Effector memory CD8-positive, alpha-beta T cell (primary cell): ENCODE measurements around the gene PPP2R2D.
"Not testable (repeated sequence)": the region's sequence is repeated elsewhere in the genome, so short reads cannot be mapped to it uniquely, and the experiment has no call there.

Experiments
- ATAC-seq: fragments of 150-1000 bp; cut with Tn5 transposase; replicated peaks from 2 replicates; pipeline ENCODE4 v1.10.0; 2021; ENCODE audit warnings: mild to moderate bottlenecking, moderate library complexity
- DNase-seq, 3 experiments: peaks; one replicate each; pipeline ENCODE4 v3.0.0; 2021
- H3K27ac Mint-ChIP-seq, 2 donors: one replicate each; pipeline ENCODE4 v1.8.0; 2022; ENCODE audit warnings: mild to moderate bottlenecking in 2 of 2, mixed read lengths in 2 of 2, moderate library complexity in 2 of 2
- H3K27me3 Mint-ChIP-seq, 2 donors: one replicate each; pipeline ENCODE4 v1.8.0; 2022; ENCODE audit warnings: mixed read lengths in 2 of 2
- H3K36me3 Mint-ChIP-seq: one replicate; pipeline ENCODE4 v1.8.0; 2022; ENCODE audit warnings: mild to moderate bottlenecking, moderate library complexity, mixed read lengths; ENCODE audit not compliant: insufficient read depth
- H3K4me1 Mint-ChIP-seq, 2 donors: one replicate each; pipeline ENCODE4 v1.8.0; 2022; ENCODE audit warnings: low read depth in 2 of 2, mixed read lengths in 2 of 2
- H3K4me3 Mint-ChIP-seq, 2 donors: one replicate each; pipeline ENCODE4 v1.8.0; 2022; ENCODE audit warnings: mild to moderate bottlenecking in 2 of 2, mixed read lengths in 2 of 2, moderate library complexity in 2 of 2
- H3K9me3 Mint-ChIP-seq, 2 donors: one replicate each; pipeline ENCODE4 v1.8.0; 2022; ENCODE audit warnings: mixed read lengths in 2 of 2

Gene PPP2R2D

DNA sequence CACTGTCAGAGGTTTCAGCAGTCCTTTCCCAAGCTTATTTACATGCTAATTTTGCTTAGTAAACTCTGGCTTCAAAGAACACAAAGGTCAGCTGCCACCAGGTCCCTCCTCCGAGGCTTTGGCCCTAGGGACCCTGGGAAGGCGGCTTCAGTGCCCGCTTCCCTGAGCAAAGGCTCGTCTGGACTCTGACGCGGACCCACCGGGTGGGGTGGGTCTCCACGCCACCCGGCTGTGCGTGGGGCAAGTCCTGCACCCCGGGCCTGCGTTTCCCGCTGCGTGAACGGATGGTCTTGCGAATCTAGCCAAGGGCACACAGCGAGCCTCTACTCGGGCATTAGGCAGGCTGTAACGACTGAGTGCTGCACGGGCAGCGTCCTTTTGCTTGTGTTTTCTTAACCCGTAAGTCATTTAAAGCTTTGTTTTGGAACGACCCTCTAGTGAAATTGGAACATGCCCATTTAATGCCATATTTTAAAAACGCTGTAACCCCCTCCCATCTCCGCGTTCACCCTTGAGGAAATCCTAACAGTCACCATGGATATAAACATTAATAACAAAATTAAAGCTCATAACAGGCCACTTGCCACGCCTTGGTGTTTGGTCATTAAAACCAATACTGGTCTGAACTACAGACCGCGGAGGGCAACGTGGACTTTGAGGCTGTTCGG lies 80.1 kb downstream of the PPP2R2D start:
- H3K27me3 Mint-ChIP-seq: no peaks in the 10 kb centered on the region
- ATAC-seq (no peak), DNase-seq (no peak)
- H3K9me3 Mint-ChIP-seq: no peaks in the 10 kb centered on the region
- H3K36me3 Mint-ChIP-seq: peaks cover 3% of the 10 kb centered on the region
- peak overlapping the region; percentile 82 for H3K4me3 Mint-ChIP-seq
- H3K27ac Mint-ChIP-seq: peak overlapping the region in 1 of 2 donors; percentile 41
- H3K4me1 Mint-ChIP-seq: peaks cover 29 to 35% of the 10 kb centered on the region in 2 donors

DNA sequence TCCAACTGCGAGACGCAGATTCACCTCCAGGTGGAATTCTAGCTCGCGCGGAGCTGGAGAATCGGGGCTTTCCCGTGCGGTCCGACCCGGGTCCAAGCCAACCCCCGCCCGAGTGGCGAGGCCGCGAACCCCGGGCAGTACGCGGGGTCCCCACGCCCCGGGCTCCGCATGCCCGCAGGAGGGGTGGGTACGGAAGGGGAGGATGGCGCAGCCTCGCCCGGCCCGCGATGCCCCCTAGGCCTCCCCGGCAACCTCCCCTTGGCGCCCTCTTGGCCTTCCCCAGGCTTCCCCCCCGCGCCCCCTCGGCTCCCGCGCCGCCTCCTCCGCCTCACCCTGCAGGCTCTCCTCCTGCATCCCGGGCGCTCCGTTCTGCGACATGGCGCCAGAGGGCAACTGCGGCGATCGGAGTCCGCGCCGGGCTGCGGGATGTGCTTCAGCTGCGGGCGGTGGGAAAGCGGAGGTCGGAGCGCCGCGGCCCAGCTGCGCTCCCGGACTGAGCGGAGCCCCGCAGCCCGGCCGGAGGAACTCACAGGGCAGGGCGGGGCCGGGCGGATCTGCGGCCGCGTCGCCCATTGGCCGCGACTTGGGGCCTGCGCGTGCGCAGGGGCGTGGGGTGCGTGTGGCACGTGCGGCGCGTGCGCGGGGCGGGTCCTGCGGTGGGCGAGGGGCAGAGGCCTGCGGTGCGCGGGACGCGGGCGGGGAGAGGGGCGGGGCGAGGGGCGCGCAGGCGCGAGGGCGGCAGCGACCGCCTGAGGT lies 80.8 kb downstream of the PPP2R2D start, which contains the start of gene BNIP3:
TSS of gene BNIP3 (minus strand) at position 495 of the 756 bp plus-strand sequence. CDS start at position 378, 117 bp downstream.
- H3K27ac Mint-ChIP-seq: peak within 1 kb of the TSS; percentile 41 to 51
- DNase-seq (peak; percentile 87 to 94 (median 93)), ATAC-seq (peak; percentile 86)
- H3K4me1 Mint-ChIP-seq: peaks cover 22 to 28% of the 10 kb centered on the region in 2 donors
- peaks cover 3% of the 10 kb centered on the region for H3K36me3 Mint-ChIP-seq
- H3K27me3 Mint-ChIP-seq: no peaks in the 10 kb centered on the region
- peak within 1 kb of the TSS; percentile 82 for H3K4me3 Mint-ChIP-seq
- no peaks in the 10 kb centered on the region for H3K9me3 Mint-ChIP-seq

DNA sequence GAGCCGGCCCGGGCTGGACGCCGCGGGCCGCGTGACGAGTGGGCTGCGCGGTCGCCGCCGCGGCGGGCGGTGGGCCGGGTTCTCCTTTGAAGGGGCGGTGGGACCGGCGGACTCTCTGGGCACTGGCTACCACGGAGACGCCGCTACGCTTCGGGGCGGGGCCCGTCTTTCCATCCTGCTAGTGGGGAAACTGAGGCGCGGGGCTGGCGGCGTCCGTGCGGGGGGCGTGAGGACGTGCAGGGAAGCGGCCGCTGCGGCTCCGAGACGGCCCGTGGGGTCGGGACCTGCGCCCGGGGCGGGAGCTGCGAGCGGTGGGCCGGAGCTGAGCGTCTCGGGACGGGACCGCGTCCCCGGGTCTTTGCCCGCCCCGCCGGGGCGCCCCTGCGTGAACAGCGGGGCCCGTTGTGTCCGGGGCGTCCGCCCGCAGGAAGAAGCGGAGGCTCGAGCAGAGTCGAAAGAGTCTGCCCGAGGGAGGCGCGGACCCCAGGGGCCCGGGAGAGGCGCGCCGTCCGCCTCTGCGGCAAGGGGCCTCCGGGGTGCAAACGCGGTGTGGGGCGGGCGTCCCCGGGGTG lies 81.5 kb downstream of the PPP2R2D start:
- H3K27me3 Mint-ChIP-seq: no peaks in the 10 kb centered on the region

DNA sequence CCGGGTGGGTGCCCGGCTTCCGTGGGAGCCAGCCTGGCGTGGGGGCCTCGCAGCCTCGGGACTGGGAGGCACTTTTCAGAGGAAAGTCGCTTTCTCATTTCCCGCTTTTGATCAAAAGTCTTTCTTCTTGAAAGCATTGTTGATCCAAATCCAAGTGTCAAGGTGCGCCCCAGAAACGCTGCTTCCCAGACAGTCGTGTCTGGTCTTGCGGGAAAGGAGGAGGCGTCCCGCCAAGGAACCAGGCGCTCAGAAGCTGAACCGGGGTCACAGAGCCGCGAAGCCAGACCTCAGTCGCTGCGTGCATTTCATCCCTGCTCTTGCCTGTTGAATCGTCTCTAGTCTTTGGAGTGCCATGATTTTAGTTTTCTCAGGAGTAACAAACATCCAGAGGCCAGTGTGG lies 82.0 kb downstream of the PPP2R2D start:
- peaks cover 3% of the 10 kb centered on the region for H3K36me3 Mint-ChIP-seq
- H3K27me3 Mint-ChIP-seq: no peaks in the 10 kb centered on the region
- H3K4me3 Mint-ChIP-seq: peak overlapping the region; percentile 67 to 68
- ATAC-seq (no peak), DNase-seq (no peak)
- no peaks in the 10 kb centered on the region for H3K9me3 Mint-ChIP-seq
- H3K4me1 Mint-ChIP-seq: peaks cover 20 to 24% of the 10 kb centered on the region in 2 donors
- H3K27ac Mint-ChIP-seq: peak overlapping the region in 1 of 2 donors; percentile 8

More for the DNA sequence above, 81.5 kb downstream of the PPP2R2D start:
- peaks cover 3% of the 10 kb centered on the region for H3K36me3 Mint-ChIP-seq
- peak; percentile 12 for ATAC-seq
- peak overlapping the region; percentile 82 for H3K4me3 Mint-ChIP-seq
- DNase-seq: peak in 1 of 3 experiments; percentile 15
- H3K27ac Mint-ChIP-seq: peak overlapping the region in 1 of 2 donors; percentile 51
- H3K9me3 Mint-ChIP-seq: no peaks in the 10 kb centered on the region
- peaks cover 20 to 24% of the 10 kb centered on the region in 2 donors for H3K4me1 Mint-ChIP-seq

DNA sequence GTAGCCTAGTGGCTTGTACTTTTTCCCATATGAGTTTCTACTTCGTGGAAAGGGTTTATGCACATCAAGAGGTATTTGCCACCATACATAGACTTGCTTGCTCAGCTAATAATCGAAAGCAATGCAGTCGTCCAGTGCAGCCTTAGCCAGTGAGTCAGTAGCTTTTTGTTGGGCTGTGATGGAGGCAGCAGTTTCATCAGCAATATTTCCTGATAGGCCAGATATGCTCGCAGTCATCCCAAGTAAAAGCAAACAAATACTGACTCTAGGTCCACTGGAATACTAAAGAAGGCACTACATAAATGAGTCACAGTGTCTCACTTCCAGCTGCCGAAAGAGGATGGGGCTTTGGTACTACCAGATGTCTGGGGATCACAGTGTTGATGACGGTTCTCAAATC lies 83.0 kb downstream of the PPP2R2D start:
- peak overlapping the region in 1 of 2 donors; percentile 68 for H3K4me3 Mint-ChIP-seq
- no peaks in the 10 kb centered on the region for H3K9me3 Mint-ChIP-seq
- ATAC-seq (no peak), DNase-seq (no peak)
- H3K27ac Mint-ChIP-seq: no peak overlapping the region
- peaks cover 3% of the 10 kb centered on the region for H3K36me3 Mint-ChIP-seq
- peaks cover 16 to 18% of the 10 kb centered on the region in 2 donors for H3K4me1 Mint-ChIP-seq
- H3K27me3 Mint-ChIP-seq: no peaks in the 10 kb centered on the region

DNA sequence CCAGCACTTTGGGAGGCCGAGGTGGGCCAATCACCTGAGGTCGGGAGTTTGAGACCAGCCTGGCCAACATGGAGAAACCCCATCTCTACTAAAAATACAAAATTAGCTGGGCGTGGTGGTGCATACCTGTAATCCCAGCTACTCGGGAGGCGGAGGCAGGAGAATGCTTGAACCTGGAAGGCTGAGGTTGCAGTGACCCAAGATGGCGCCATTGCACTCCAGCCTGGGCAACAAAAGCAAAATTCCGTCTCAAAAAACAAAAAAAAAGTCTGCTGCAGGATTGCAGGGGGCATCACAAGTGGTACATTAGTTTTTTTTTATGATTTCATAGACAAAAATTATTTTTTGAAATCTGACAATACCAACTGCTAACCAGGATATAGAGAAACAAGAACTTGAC lies 86.0 kb downstream of the PPP2R2D start:
- H3K27me3 Mint-ChIP-seq, H3K36me3 Mint-ChIP-seq, H3K4me3 Mint-ChIP-seq, ATAC-seq, H3K27ac Mint-ChIP-seq, DNase-seq, H3K9me3 Mint-ChIP-seq, H3K4me1 Mint-ChIP-seq: not testable (repeated sequence)

DNA sequence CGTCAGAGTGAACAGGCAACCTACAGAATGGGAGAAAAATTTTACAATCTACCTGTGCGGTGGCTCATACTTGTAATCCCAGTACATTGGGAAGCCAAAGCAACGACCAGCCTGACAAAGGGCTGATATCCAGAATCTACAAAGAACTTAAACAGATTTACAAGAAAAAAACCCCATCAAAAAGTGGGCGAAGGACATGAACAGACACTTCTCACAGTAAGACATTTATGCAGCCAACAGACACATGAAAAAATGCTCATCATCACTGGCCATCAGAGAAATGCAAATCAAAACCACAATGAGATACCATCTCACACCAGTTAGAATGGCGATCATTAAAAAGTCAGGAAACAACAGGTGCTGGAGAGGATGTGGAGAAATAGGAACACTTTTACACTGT lies 86.5 kb downstream of the PPP2R2D start:
- ATAC-seq, H3K27me3 Mint-ChIP-seq, H3K9me3 Mint-ChIP-seq, H3K4me3 Mint-ChIP-seq, H3K4me1 Mint-ChIP-seq, DNase-seq, H3K36me3 Mint-ChIP-seq, H3K27ac Mint-ChIP-seq: not testable (repeated sequence)

DNA sequence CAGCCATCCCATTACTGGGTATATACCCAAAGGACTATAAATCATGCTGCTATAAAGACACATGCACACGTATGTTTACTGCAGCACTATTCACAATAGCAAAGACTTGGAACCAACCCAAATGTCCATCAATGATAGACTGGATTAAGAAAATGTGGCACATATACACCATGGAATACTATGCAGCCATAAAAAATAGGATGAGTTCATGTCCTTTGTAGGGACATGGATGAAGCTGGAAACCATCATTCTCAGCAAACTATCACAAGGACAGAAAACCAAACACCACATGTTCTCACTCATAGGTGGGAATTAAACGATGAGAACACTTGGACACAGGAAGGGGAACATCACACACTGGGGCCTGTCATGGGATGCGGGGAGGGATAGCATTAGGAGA lies 87.0 kb downstream of the PPP2R2D start:
- not testable (repeated sequence) for ATAC-seq, H3K27ac Mint-ChIP-seq, H3K9me3 Mint-ChIP-seq, DNase-seq, H3K4me1 Mint-ChIP-seq, H3K36me3 Mint-ChIP-seq, H3K27me3 Mint-ChIP-seq, H3K4me3 Mint-ChIP-seq

DNA sequence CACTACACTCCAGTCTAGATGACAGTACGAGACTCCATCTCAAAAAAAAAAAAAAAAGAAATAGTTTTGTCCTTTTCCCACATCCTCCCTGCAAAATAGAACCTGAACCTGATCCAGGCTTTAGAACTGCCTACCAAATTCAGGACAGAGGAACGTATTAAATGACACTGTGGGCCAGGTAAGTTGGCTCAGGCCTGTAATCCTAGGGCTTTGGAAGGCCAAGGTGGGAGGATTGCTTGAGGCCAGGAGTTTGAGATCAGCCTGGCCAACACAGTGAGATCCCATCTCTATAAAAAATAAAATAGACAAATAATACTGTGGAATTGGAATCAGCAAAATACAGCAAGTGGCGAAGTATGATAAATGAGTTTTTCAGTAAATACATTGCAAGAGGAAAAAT lies 90.9 kb downstream of the PPP2R2D start:
- H3K27ac Mint-ChIP-seq: no peak overlapping the region
- no peak for ATAC-seq
- H3K27me3 Mint-ChIP-seq: peaks cover 0 to 4% of the 10 kb centered on the region in 2 donors
- peaks cover 3% of the 10 kb centered on the region for H3K36me3 Mint-ChIP-seq
- no peak for DNase-seq
- H3K9me3 Mint-ChIP-seq: no peaks in the 10 kb centered on the region
- no peak overlapping the region for H3K4me3 Mint-ChIP-seq
- H3K4me1 Mint-ChIP-seq: no peaks in the 10 kb centered on the region

DNA sequence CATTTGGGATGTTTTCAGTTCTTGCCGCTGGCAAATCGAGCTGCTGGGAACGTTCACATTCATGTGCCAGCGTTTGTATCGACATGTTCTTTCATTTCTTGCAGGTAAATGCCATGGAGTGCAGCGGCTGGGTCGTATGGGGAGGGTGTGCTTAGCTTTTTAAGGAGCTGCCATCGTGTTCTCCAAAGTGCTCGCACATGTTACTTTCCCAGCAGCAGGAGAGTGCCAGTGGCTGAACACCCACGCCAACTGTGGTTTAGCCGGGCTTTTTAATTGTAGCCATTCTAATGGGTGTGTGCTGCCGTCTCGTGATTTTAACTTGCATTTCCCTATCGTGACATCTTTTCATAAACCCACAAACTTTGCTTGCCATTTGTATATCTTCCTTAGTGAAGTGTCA lies 92.5 kb downstream of the PPP2R2D start:
- ATAC-seq: no peak
- peaks cover 0 to 8% of the 10 kb centered on the region in 2 donors for H3K27me3 Mint-ChIP-seq
- H3K9me3 Mint-ChIP-seq: no peaks in the 10 kb centered on the region

DNA sequence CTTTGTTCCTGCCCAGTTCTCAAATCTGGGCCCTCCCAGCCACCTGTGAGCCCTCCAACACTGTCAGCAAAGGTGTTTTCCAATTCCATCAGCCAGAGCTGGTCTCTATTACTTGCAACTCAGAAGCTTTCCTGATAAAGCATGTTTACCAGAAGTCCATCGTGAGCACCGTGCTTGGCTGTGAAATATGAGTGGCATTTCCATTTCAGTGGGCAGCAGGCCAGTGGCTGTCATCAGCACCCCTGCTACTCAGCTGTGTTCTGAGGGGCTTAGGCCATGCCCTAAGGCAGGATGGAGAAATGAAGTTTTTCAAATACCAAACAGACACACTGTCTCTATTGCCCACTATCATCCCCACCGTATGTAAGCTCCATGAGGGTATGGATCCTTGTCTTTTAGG lies 93.6 kb downstream of the PPP2R2D start:
- H3K9me3 Mint-ChIP-seq: no peaks in the 10 kb centered on the region
- no peak overlapping the region for H3K4me3 Mint-ChIP-seq
- no peaks in the 10 kb centered on the region for H3K4me1 Mint-ChIP-seq
- DNase-seq (no peak), ATAC-seq (no peak)
- no peak overlapping the region for H3K27ac Mint-ChIP-seq
- H3K27me3 Mint-ChIP-seq: peaks cover 0 to 8% of the 10 kb centered on the region in 2 donors
- H3K36me3 Mint-ChIP-seq: peaks cover 6% of the 10 kb centered on the region

More for the DNA sequence above, 92.5 kb downstream of the PPP2R2D start:
- Mint-ChIP-seq H3K4me1 (no peaks in the 10 kb centered on the region), H3K27ac (no peak overlapping the region), H3K36me3 (peaks cover 6% of the 10 kb centered on the region), H3K4me3 (no peak overlapping the region)
- DNase-seq: no peak

DNA sequence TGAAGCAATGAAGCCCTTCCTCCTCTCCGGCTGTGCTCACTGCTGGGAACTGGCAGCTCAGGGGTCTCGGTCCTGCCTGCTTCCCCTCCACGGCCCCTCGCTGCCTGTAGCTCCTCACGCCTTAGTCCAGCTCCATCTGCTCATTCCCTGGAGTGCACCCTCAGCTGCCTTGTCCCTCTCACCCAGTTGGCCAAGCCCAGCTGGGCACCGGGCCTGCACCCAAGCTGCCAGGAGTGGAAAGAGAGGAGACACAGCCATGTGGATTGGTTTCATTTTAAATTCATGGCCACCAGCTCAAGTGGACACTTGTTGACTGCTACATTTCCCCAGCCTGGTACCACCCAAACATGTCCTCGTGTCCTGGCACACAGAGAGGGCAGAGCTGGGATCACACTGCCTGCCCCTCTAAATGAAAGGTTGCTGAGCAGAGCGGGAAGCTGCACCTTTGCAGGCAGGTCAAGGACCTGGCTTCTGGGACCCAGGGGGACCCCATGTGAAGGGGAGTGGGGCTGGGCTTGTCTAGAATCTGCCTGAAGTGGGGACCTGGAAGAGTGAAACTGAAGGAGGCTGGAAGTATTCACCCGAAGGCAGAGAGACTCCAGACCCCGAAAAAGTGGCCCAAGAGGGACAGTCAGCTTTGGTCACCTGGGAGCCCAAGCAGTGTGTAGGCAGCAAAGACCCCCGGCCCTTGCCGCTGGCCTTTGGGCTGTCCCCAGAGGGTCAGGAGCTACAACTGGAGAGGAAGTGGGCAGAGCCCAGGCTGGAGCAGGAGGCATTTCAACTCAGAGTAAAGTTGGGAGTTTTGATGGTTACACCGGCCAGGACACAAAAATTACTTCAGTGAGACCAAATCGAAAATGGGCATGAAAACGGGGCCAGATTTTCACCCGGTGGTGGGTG lies 95.9 kb downstream of the PPP2R2D start:
- peaks cover 6% of the 10 kb centered on the region for H3K36me3 Mint-ChIP-seq
- H3K27ac Mint-ChIP-seq: peak overlapping the region in 1 of 2 donors; percentile 69
- peaks cover 0 to 15% of the 10 kb centered on the region in 2 donors for H3K27me3 Mint-ChIP-seq
- H3K4me3 Mint-ChIP-seq: no peak overlapping the region
- H3K4me1 Mint-ChIP-seq: no peaks in the 10 kb centered on the region
- DNase-seq: no peak
- no peaks in the 10 kb centered on the region for H3K9me3 Mint-ChIP-seq
- no peak for ATAC-seq
